Erythroblast (primary cell): ENCODE data around the gene CNPY4.

Experiments used
- GATA1 ChIP-seq: IDR thresholded peaks from 2 replicates; pipeline ENCODE4 v1.6.1; 2011; ENCODE audit warnings: low read depth, mild to moderate bottlenecking, control low read depth, low read length, moderate library complexity
- POLR2A ChIP-seq: IDR thresholded peaks from 2 replicates; pipeline ENCODE4 v1.6.1; 2011; ENCODE audit warnings: mild to moderate bottlenecking, low read length

DNA sequence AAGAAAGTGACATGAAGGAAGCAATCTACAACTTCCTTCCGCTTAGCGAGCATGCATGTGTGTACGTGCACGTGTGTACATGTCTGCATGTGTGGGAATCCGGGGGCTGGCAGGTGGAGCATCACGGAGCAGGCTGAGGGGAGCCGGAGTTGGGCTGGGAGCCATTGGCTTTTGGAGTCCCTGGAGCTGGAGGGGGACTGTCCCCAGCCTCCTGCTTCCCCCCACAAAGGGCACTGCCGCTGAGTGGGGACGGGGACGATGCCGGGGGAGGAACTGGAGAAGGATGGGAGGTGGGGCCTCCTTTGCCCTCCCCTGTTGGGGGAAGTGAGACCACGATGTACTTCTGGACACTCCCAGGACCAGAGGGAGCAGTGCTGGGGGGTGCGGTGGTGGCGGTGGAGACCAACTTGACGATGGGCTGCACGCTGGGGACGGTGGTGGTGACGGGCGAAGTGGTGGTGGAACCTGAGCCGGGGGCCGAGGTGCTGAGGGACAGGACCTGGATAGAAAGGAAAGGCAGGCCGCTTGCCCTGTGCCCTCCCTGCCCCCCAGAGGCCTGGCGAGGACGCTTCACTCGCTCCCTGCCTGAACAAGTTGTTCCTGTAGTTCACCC is 12.2 kb upstream of the CNPY4 start:
- no peak for TF ChIP-seq POLR2A
- no peak for TF ChIP-seq GATA1
